HepG2 (cell line): Measurements from ENCODE around the gene CDA.

Experiments used
- CTCF ChIP-seq: sonication (generic); formaldehyde crosslinking; IDR thresholded peaks from 2 replicates; pipeline ENCODE4 v1.5.0; 2020; ENCODE audit warnings: mild to moderate bottlenecking, missing genetic modification reagents, moderate library complexity
- ZNF367 ChIP-seq: sonication (generic); formaldehyde crosslinking; IDR thresholded peaks from 2 replicates; pipeline ENCODE4 v1.4.0; 2020; ENCODE audit warnings: missing genetic modification reagents, borderline replicate concordance

- TF ChIP-seq ZNF367 (CRISPR knock-in tag) = no peak
- TF ChIP-seq CTCF (CRISPR knock-in tag) = no peak
These were observed 69.4 kb downstream of the CDA start for GRCh38 chr1:20658166-20658915.
